Gastroesophageal sphincter (tissue), 3 donors: ENCODE results near the gene DOCK10.

ENCODE experiments used
- CTCF ChIP-seq, 4 experiments: fragments of 200-600 bp in 2 of 4; fragments of 450-650 bp in 2 of 4; sonication (generic) in 1 of 4; IDR thresholded peaks; one replicate each; pipeline ENCODE4 v1.5.1; 2017 to 2019; ENCODE audit warnings: antibody characterized with exemption in 4 of 4, mild to moderate bottlenecking in 2 of 4, moderate library complexity in 2 of 4
- EP300 ChIP-seq: sonication (generic); formaldehyde crosslinking; IDR thresholded peaks from one replicate; pipeline ENCODE4 v1.6.1; 2017; ENCODE audit warnings: antibody characterized with exemption, mild to moderate bottlenecking
- POLR2A ChIP-seq, 2 donors: fragments of 450-650 bp; IDR thresholded peaks; one replicate each; pipeline ENCODE4 v1.6.1; 2017; ENCODE audit warnings: antibody characterized with exemption in 2 of 2, mild to moderate bottlenecking in 2 of 2, moderate library complexity in 1 of 2

- no peak for TF ChIP-seq POLR2A (IDR thresholded peaks at IDR 0.05)
- TF ChIP-seq CTCF (IDR thresholded peaks at IDR 0.05), result no peak
- no peak for TF ChIP-seq EP300
Observed at GRCh38 chr2:224876522-224876921, 165.7 kb downstream of the DOCK10 start.
